Inferior parietal cortex (tissue), 1 donor: ENCODE data around the gene POMC.
A peak's percentile ranks its signal among the peaks of the same experiment; 100 is the strongest.
"Not testable (repeated sequence)": the region's sequence is repeated elsewhere in the genome, so short reads cannot be mapped to it uniquely, and the experiment has no call there.

ENCODE experiments used
- DNase-seq: peaks from one replicate; pipeline ENCODE4 v3.0.0-alpha.2; 2016; ENCODE audit errors: extremely low spot score

Gene POMC

GRCh38 chr2:25176541-25177181, 8.3 kb upstream of the POMC start:
- DNase-seq, result no peak

GRCh38 chr2:25176138-25176537, 7.8 kb upstream of the POMC start:
- DNase-seq, result no peak

GRCh38 chr2:25174192-25174861, 5.9 kb upstream of the POMC start:
- no peak for DNase-seq

GRCh38 chr2:25173719-25174118, 5.3 kb upstream of the POMC start:
- no peak for DNase-seq

GRCh38 chr2:25170888-25171287, 2.5 kb upstream of the POMC start:
- DNase-seq, result no peak

GRCh38 chr2:25169073-25169470, 692 bp upstream of the POMC start:
- no peak for DNase-seq

- peak; percentile 17 for DNase-seq
These were observed 2.1 kb downstream of the POMC start for GRCh38 chr2:25165992-25166875.

- no peak for DNase-seq
These were observed 3.8 kb downstream of the POMC start for GRCh38 chr2:25164561-25164960.

- DNase-seq, result not testable (repeated sequence)
These were observed 6.3 kb downstream of the POMC start for GRCh38 chr2:25162061-25162460.

- DNase-seq, result no peak
These were observed 7.2 kb downstream of the POMC start for GRCh38 chr2:25161055-25161781.

- no peak for DNase-seq
These were observed 8.0 kb downstream of the POMC start for GRCh38 chr2:25160376-25160775.

- DNase-seq, result no peak
These were observed 8.4 kb downstream of the POMC start for GRCh38 chr2:25159949-25160348.

GRCh38 chr2:25158096-25158852, 10.1 kb downstream of the POMC start:
- no peak for DNase-seq

- DNase-seq, result no peak
These were observed 13.0 kb downstream of the POMC start for GRCh38 chr2:25155401-25155800.

- no peak for DNase-seq
These were observed 16.7 kb downstream of the POMC start for GRCh38 chr2:25151718-25152117.

- DNase-seq, result not testable (repeated sequence)
These were observed 17.4 kb downstream of the POMC start for GRCh38 chr2:25150993-25151392.

GRCh38 chr2:25149646-25150045, 18.7 kb downstream of the POMC start:
- no peak for DNase-seq

- no peak for DNase-seq
These were observed 21.5 kb downstream of the POMC start for GRCh38 chr2:25146896-25147295.

GRCh38 chr2:25145803-25146202, 22.6 kb downstream of the POMC start:
- no peak for DNase-seq

- no peak for DNase-seq
These were observed 27.3 kb downstream of the POMC start for GRCh38 chr2:25141120-25141519.

- not testable (repeated sequence) for DNase-seq
These were observed 27.8 kb downstream of the POMC start for GRCh38 chr2:25140535-25140934.
